GM19372 (cell line): ENCODE data around the gene LRGUK.
"Not testable (repeated sequence)": the region's sequence is repeated elsewhere in the genome, so short reads cannot be mapped to it uniquely, and the experiment has no call there.

Source experiments
- ATAC-seq: cut with Tn5 transposase; IDR thresholded peaks from one replicate; pipeline ENCODE4 v1.9.1; 2021; ENCODE audit warnings: mild to moderate bottlenecking, low read depth, moderate library complexity; ENCODE audit not compliant: unreplicated experiment

LRGUK gene

GRCh38 chr7:134126966-134127848, at the start of gene LRGUK:
Gene LRGUK, plus strand, starts transcription at chr7:134127340. Its CDS starts 28 bp downstream, at chr7:134127368.
- ATAC-seq, result peak; percentile 100

- not testable (repeated sequence) for ATAC-seq
Measured at GRCh38 chr7:134077560-134077959, 49.6 kb upstream of the LRGUK start.

- no peak for ATAC-seq
Measured at GRCh38 chr7:134078991-134079390, 48.1 kb upstream of the LRGUK start.

- ATAC-seq, result no peak
Measured at GRCh38 chr7:134081695-134082094, 45.4 kb upstream of the LRGUK start.

- ATAC-seq, result no peak
Measured at GRCh38 chr7:134083766-134084487, 43.2 kb upstream of the LRGUK start.

GRCh38 chr7:134084488-134085144, 42.5 kb upstream of the LRGUK start:
- peak; percentile 62 for ATAC-seq

GRCh38 chr7:134085311-134085710, 41.8 kb upstream of the LRGUK start:
- no peak for ATAC-seq

GRCh38 chr7:134086998-134087735, 40.0 kb upstream of the LRGUK start:
- ATAC-seq, result no peak

GRCh38 chr7:134088199-134088598, 38.9 kb upstream of the LRGUK start:
- no peak for ATAC-seq

- no peak for ATAC-seq
Measured at GRCh38 chr7:134089446-134089845, 37.7 kb upstream of the LRGUK start.

GRCh38 chr7:134098072-134098471, 29.1 kb upstream of the LRGUK start:
- no peak for ATAC-seq

GRCh38 chr7:134101716-134102115, 25.4 kb upstream of the LRGUK start:
- no peak for ATAC-seq

GRCh38 chr7:134104166-134104565, 23.0 kb upstream of the LRGUK start:
- no peak for ATAC-seq

- ATAC-seq, result no peak
Measured at GRCh38 chr7:134105841-134106240, 21.3 kb upstream of the LRGUK start.

GRCh38 chr7:134108802-134109201, 18.3 kb upstream of the LRGUK start:
- ATAC-seq, result no peak

GRCh38 chr7:134113655-134114054, 13.5 kb upstream of the LRGUK start:
- ATAC-seq, result no peak

GRCh38 chr7:134114992-134115391, 12.1 kb upstream of the LRGUK start:
- ATAC-seq, result no peak

- no peak for ATAC-seq
Measured at GRCh38 chr7:134120405-134120804, 6.7 kb upstream of the LRGUK start.

- ATAC-seq, result no peak
Measured at GRCh38 chr7:134121632-134122139, 5.5 kb upstream of the LRGUK start.

GRCh38 chr7:134122980-134123379, 4.2 kb upstream of the LRGUK start:
- ATAC-seq, result no peak
